H1 (cell line): ENCODE results near the gene MCM5. TPM values are rescaled to one million over a fixed set of nuclear protein-coding genes. Genes with fewer than 3 reads are reported as not detected.

Source experiments
- CTCF ChIA-PET: fragments of 300-600 bp; sonication (Branson Sonifier 250); formaldehyde crosslinking; loops from one replicate; lab custom pipeline; 2021; ENCODE audit not compliant: partially characterized antibody; lab: Charles Lee
- POLR2A ChIA-PET: fragments of 300-600 bp; sonication (Branson Sonifier 250); formaldehyde crosslinking; loops from one replicate; lab custom pipeline; 2021; ENCODE audit warnings: inconsistent platforms; ENCODE audit not compliant: partially characterized antibody; lab: Charles Lee
- DNase-seq, 2 experiments: peaks; one replicate each; pipeline versions ENCODE4 v3.0.0 to v3.0.0-alpha.2; 2010 to 2022; ENCODE audit warnings: low spot score in 2 of 2, low read depth in 1 of 2, mixed read lengths in 1 of 2
- FAIRE-seq: peaks from 2 replicates; lab custom pipeline; 2011; peaks lifted over from hg19 to GRCh38; lab: Jason Lieb, UNC
- H2AFZ ChIP-seq: 2 replicates; pipeline ENCODE4 v1.8.1; 2012; ENCODE audit warnings: low read length, inconsistent platforms
- H2AK5ac ChIP-seq: 2 replicates; pipeline ENCODE4 v1.6.1; 2013; ENCODE audit warnings: low read depth, low read length
- H2BK120ac ChIP-seq: replicated peaks from 2 replicates; pipeline ENCODE3; 2013; ENCODE audit warnings: low read depth, low read length, inconsistent platforms
- H2BK12ac ChIP-seq: 2 replicates; pipeline ENCODE4 v1.6.1; 2013; ENCODE audit warnings: low read depth, low read length
- H2BK15ac ChIP-seq: 2 replicates; pipeline ENCODE4 v1.6.1; 2013; ENCODE audit warnings: low read length
- H2BK20ac ChIP-seq: 2 replicates; pipeline ENCODE4 v1.6.1; 2013; ENCODE audit warnings: low read length
- H2BK5ac ChIP-seq: 2 replicates; pipeline ENCODE4 v1.6.1; 2013; ENCODE audit warnings: low read depth, low read length
- H3K14ac ChIP-seq: 2 replicates; pipeline ENCODE4 v1.6.1; 2013; ENCODE audit warnings: inconsistent platforms; ENCODE audit not compliant: insufficient read length
- H3K18ac ChIP-seq: 2 replicates; pipeline ENCODE4 v1.6.1; 2013; ENCODE audit warnings: low read length; ENCODE audit errors: extremely low read depth
- H3K23ac ChIP-seq: 2 replicates; pipeline ENCODE4 v1.6.1; 2013; ENCODE audit warnings: inconsistent platforms; ENCODE audit not compliant: insufficient read length
- H3K23me2 ChIP-seq: 2 replicates; pipeline ENCODE4 v1.6.1; 2013; ENCODE audit warnings: low read depth, low read length
- H3K27ac ChIP-seq: 2 replicates; pipeline ENCODE4 v1.6.1; 2011; ENCODE audit warnings: low read depth, low read length, inconsistent platforms
- H3K27me3 ChIP-seq, 4 experiments: replicated peaks in 1 of 4; 1 replicate in 1 of 4; 2 replicates in 3 of 4; pipeline versions ENCODE4 v1.6.1 to v1.8.1; 2011 to 2013; ENCODE audit warnings: low read length in 3 of 4, mild to moderate bottlenecking in 3 of 4, inconsistent platforms in 2 of 4, mixed read lengths in 2 of 4, moderate library complexity in 1 of 4; ENCODE audit not compliant: control insufficient read depth in 3 of 4, insufficient read depth in 3 of 4; ENCODE audit errors: extremely low read depth in 1 of 4
- H3K36me3 ChIP-seq, 4 experiments: 2 replicates each; pipeline versions ENCODE4 v1.6.1 to v1.8.1; 2011 to 2013; ENCODE audit warnings: mild to moderate bottlenecking in 4 of 4, low read length in 3 of 4, moderate library complexity in 2 of 4, control low read depth in 1 of 4, inconsistent platforms in 1 of 4; ENCODE audit not compliant: insufficient read depth in 4 of 4, control insufficient read depth in 2 of 4
- H3K4ac ChIP-seq: replicated peaks from 2 replicates; pipeline ENCODE3; 2013; ENCODE audit warnings: low read length, low read depth, mixed read lengths, inconsistent platforms; ENCODE audit not compliant: insufficient read length
- H3K4me1 ChIP-seq, 4 experiments: replicated peaks in 1 of 4; 1 replicate in 1 of 4; 2 replicates in 3 of 4; pipeline versions ENCODE4 v1.6.1 to v1.8.1; 2011 to 2013; ENCODE audit warnings: low read length in 3 of 4, inconsistent platforms in 2 of 4, mixed read lengths in 1 of 4; ENCODE audit not compliant: insufficient read depth in 4 of 4, control insufficient read depth in 3 of 4
- H3K4me2 ChIP-seq, 2 experiments: 2 replicates each; pipeline versions ENCODE4 v1.6.1 to v1.8.1; 2011 to 2013; ENCODE audit warnings: low read depth in 2 of 2, low read length in 2 of 2, control low read depth in 1 of 2, inconsistent platforms in 1 of 2, mild to moderate bottlenecking in 1 of 2; ENCODE audit not compliant: insufficient read depth in 1 of 2
- H3K4me3 ChIP-seq, 4 experiments: fragments of 200-600, 300-600 bp in 1 of 4; sonication (generic), shearing (Covaris generic), sonication (Bioruptor Twin) in 1 of 4; 2 replicates each; pipeline versions ENCODE4 v1.5.1 to v1.8.1; 2011 to 2016; ENCODE audit warnings: low read length in 4 of 4, low read depth in 3 of 4, control low read depth in 2 of 4, inconsistent platforms in 2 of 4, mild to moderate bottlenecking in 2 of 4, mixed read lengths in 1 of 4, moderate library complexity in 1 of 4; ENCODE audit not compliant: insufficient read depth in 2 of 4; ENCODE audit errors: extremely low read depth in 1 of 4
- H3K56ac ChIP-seq: replicated peaks from 2 replicates; pipeline ENCODE3; 2013; ENCODE audit warnings: low read depth, mild to moderate bottlenecking, mixed read lengths, low read length, inconsistent platforms; ENCODE audit not compliant: insufficient read length
- H3K79me1 ChIP-seq: 2 replicates; pipeline ENCODE4 v1.6.1; 2013; ENCODE audit warnings: low read depth, low read length, control low read depth
- H3K79me2 ChIP-seq, 2 experiments: 2 replicates each; pipeline versions ENCODE4 v1.6.1 to v1.8.1; 2012 to 2013; ENCODE audit warnings: low read length in 2 of 2, mild to moderate bottlenecking in 2 of 2, inconsistent platforms in 1 of 2; ENCODE audit not compliant: insufficient read depth in 2 of 2, control insufficient read depth in 1 of 2
- H3K9ac ChIP-seq, 4 experiments: replicated peaks in 1 of 4; 1 replicate in 1 of 4; 2 replicates in 3 of 4; pipeline versions ENCODE4 v1.6.1 to v1.8.1; 2011 to 2013; ENCODE audit warnings: low read depth in 3 of 4, low read length in 3 of 4, control low read depth in 2 of 4, mild to moderate bottlenecking in 2 of 4, moderate library complexity in 2 of 4, inconsistent platforms in 1 of 4; ENCODE audit errors: extremely low read depth in 1 of 4
- H3K9me3 ChIP-seq, 2 experiments: 2 replicates each; pipeline versions ENCODE4 v1.6.1 to v1.8.1; 2012 to 2013; ENCODE audit warnings: mild to moderate bottlenecking in 2 of 2, moderate library complexity in 2 of 2, control low read depth in 1 of 2, inconsistent platforms in 1 of 2, low read depth in 1 of 2, low read length in 1 of 2, mixed read lengths in 1 of 2; ENCODE audit not compliant: insufficient read depth in 2 of 2
- H4K20me1 ChIP-seq, 2 experiments: replicated peaks in 1 of 2; 2 replicates each; pipeline versions ENCODE3 to v1.8.1; 2011 to 2013; ENCODE audit warnings: inconsistent platforms in 2 of 2, low read length in 2 of 2, mild to moderate bottlenecking in 1 of 2; ENCODE audit not compliant: insufficient read depth in 2 of 2, control insufficient read depth in 1 of 2
- H4K5ac ChIP-seq: 2 replicates; pipeline ENCODE4 v1.6.1; 2013; ENCODE audit warnings: low read length, low read depth, mixed read lengths, inconsistent platforms; ENCODE audit not compliant: insufficient read length
- H4K8ac ChIP-seq: 2 replicates; pipeline ENCODE4 v1.8.0; 2013; ENCODE audit warnings: mild to moderate bottlenecking, moderate library complexity, low read length, inconsistent platforms; ENCODE audit not compliant: insufficient read depth; ENCODE audit errors: extremely low read depth
- H4K91ac ChIP-seq: replicated peaks from 2 replicates; pipeline ENCODE3; 2013; ENCODE audit warnings: low read length, mixed read lengths, inconsistent platforms; ENCODE audit not compliant: insufficient read length
- KDM4A ChIP-seq: IDR thresholded peaks from one replicate; pipeline ENCODE4 v1.7.1; 2012; ENCODE audit warnings: low read depth, mild to moderate bottlenecking, moderate library complexity, low read length, inconsistent platforms; ENCODE audit not compliant: severe bottlenecking
- WGBS, 2 experiments: shearing (Covaris generic) in 1 of 2; methylation state at CpG; one replicate each; pipeline versions ENCODE4 v1.1.6 to v1.1.7; 2013 to 2015; ENCODE audit warnings: low lambda C conversion rate in 2 of 2, mixed read lengths in 2 of 2, inconsistent platforms in 1 of 2, low coverage in 1 of 2, missing lambda C conversion rate in 1 of 2; ENCODE audit not compliant: insufficient replicate concordance in 2 of 2, insufficient coverage in 1 of 2, insufficient read length in 1 of 2; ENCODE audit errors: extremely low coverage in 1 of 2, missing lambda C conversion rate in 1 of 2; 5-methylcytosine and 5-hydroxymethylcytosine counted together
- polyA plus RNA-seq, 7 experiments: library from polyadenylated mRNA; depleted of rRNA in 3 of 7; stranded (reverse) in 5 of 7; unstranded in 2 of 7; fragments of >200 nt in 5 of 7; fragments of 200-250 nt in 2 of 7; gene quantifications; 1 replicate in 5 of 7; 2 replicates in 1 of 7; 4 replicates in 1 of 7; pipeline versions ENCODE4 v1.2.1 to v1.2.3, GENCODE V29; 2011 to 2013; ENCODE audit warnings: missing spikeins in 2 of 7, mixed read lengths in 2 of 7
- total RNA-seq: library from RNA; stranded (reverse); fragmentation: NEBNext Ultra II Directional; extraction: Animal tissue kit (Norgen Biotek cat#: 25700); gene quantifications from 2 replicates; pipeline ENCODE4 v1.2.1, GENCODE V29; 2021

The MCM5 gene
- total and polyA plus RNA-seq, 2 of the 8 experiments (the other 6 are each of a cell fraction or from before 2014, with no cell fraction given): 210 to 305 TPM

DNA sequence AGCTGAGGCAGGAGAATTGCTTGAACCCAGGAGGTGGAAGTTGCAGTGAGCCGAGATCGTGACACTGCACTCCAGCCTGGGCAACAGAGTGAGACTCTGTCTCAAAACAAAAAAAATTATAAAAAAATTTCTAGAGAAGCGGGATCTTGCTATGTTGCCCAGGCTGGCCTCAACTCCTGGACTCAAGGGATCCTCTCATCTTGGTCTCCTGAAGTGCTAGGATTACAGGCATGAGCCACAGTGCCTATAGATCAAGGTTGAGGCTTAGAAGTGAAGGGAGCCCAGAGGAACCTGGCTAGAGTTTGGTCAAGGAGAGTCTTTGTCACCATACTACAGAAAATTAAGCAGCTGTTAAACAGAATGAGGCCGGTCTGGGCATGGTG, 1.4 kb upstream of the MCM5 start:
- Histone ChIP-seq H3K79me1 (peaks cover 11% of the 10 kb centered on the region; the same call in 1 of the 2 replicates), H3K4ac (no peak overlapping the region), H2AFZ (no peak overlapping the region), H2BK12ac (no peak overlapping the region), H3K9ac (no peak overlapping the region), H3K4me2 (no peak overlapping the region; a peak in 1 of 4 replicates), H2BK120ac (no peak overlapping the region), H3K79me2 (peaks cover 12 to 37% of the 10 kb centered on the region in 2 experiments), H3K36me3 (peaks cover 10 to 28% (median 16%) of the 10 kb centered on the region in 4 experiments; a peak in 7 of 8 replicates), H4K20me1 (peaks cover 0 to 4% of the 10 kb centered on the region in 2 experiments), H3K9me3 (no peaks in the 10 kb centered on the region), H3K27me3 (no peaks in the 10 kb centered on the region), H3K4me1 (peaks cover 8 to 25% (median 13%) of the 10 kb centered on the region in 4 experiments), H3K56ac (no peak overlapping the region), H2BK5ac (no peak overlapping the region), H3K27ac (no peak overlapping the region), H2AK5ac (0 out of 2 replicates have a peak overlapping the region, but pooled peaks have one; percentile 89), H3K18ac (no peak overlapping the region), H3K14ac (no peak overlapping the region), H4K5ac (no peak overlapping the region), H3K4me3 (no peak overlapping the region), H2BK15ac (no peak overlapping the region), H3K23me2 (peaks cover 3% of the 10 kb centered on the region; the same call in 1 of the 2 replicates), H4K8ac (no peak overlapping the region), H2BK20ac (no peak overlapping the region), H4K91ac (no peak overlapping the region), H3K23ac (no peak overlapping the region)
- ChIA-PET CTCF (interaction anchor here (0.6 to 3.1 kb wide), 7 partner anchors 12 to 534 kb away, joined by 3 to 9 read pairs (median 3); no protein-coding TSS in a partner anchor), POLR2A (interaction anchor here (0.7 to 57.4 kb wide), 5 partner anchors 2 to 83 kb away, joined by 3 to 1995 read pairs (median 3); partner anchors contain the start of genes HMOX1 and MCM5)
- FAIRE-seq: no peak
- no peak for DNase-seq
- WGBS, 2 experiments: 92% methylated on average over 4 of the region's 4 CpGs; no CpG with 5 or more reads in 1 of the 2 experiments
- no peak for TF ChIP-seq KDM4A
